C1 segment of cervical spinal cord (tissue), 14 donors: ENCODE data around the gene BCO1.

Source experiments
- DNase-seq, 14 donors: peaks; one replicate each; lab custom pipeline; 2025; lab: John Stamatoyannopoulos, UW

BCO1 gene

DNA sequence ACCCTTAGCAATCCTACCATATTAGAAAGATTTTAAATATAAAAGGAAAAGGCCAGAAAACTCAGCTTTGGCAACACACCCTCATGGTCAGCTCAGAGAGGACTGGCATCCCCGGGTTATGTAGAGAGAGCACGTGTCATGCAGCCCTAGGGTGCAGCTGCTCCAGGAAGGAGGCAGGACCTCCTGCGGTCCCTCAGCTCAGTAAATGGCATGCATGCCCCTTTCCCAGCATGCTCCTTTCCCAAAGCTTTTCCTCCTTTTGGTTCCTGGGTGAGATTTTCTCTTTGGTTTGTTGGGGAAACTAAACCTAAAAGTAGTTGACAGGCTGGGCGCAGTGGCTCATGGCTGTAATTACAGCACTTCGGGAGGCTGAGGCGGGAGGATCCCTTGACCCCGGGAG is 80.2 kb downstream of the BCO1 start:
- no peak for DNase-seq

DNA sequence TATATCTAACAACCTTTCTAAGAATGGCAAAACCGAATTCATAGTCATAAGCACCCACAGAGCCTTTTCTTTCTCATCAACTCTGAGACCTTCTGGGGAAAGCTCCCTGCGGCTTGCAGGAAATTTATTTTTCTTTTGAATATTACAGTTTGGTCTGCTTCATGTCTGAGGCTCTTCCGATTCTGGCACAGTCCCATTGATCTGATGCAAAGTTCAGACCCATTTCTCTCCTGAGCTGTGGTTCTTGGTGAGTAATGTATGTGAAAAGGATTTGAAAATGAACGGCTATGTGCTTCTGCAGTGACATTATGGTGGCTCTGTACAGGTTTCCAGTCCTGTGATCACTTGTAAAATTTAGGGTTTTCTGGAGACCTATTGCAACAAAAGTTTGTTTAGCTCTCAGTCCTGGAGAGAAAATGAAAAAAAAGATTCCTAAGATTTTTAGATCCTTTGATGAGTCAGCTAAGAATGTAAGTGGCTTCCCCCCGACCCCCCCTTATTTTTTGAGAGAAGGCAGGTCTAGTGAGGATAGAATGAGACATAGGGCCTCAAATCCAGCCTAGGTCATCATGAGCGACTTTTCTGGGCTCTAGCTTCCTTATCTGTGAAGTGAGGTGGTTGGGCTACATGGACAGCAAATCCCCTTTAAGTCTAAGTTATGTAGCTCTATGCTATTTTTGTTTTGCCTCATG is 80.9 kb downstream of the BCO1 start:
- no peak for DNase-seq

DNA sequence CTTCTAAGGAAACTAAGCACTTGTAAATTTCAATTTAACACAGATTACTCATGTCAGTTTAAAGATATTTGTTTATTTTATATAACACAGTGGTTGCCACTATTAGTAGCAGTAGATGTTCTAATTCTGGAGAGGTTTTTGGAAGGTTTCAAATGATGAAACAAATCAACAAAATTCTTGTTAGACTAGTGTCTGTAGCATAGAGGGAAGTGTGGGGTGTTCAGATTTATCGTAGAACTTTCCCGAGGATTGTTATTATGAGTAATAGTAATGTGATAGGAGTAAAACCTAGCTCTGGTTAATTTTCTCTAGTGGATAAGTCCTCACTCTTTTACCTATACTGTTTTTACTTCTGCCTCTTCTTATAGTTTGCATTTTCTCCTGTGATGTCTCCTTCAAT is 82.5 kb downstream of the BCO1 start:
- DNase-seq = no peak

DNA sequence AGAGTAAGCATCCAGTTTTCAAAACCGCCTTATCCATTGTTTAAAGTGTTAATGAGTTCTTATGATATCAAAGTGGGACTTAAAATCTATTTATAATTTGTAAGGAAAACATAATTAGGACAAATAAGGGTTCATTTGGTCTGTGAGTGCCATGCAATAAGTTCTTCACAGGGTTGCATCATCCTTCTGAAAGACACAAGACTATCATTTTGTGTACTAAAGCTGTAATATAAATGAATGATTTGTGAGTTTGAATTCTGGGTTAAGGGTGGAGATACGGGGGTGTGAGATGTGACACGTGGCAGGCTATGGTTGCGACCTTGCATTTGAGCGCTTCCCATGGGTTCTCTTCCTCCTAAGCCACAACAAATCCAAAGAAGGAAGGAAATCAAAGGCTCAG is 83.0 kb downstream of the BCO1 start:
- DNase-seq = no peak

DNA sequence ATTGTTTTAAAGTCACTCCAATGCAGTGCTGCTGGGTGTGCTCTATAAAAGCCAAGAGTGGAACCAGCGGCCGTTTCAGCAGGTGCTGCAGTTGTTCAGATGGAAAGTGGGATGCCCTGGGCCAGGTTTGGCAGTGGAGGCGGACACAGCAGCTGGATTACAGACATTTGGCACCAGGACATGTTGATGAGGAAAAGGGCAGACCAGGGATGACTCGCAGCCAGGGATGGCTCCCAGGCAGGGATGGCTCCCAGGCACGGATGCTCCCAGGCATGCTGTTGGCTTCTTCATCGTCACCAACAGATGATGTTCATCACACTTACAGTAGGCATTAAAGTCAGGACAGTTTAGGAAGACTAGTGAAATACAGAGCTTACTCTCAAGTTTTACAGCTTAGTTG is 86.3 kb downstream of the BCO1 start:
- DNase-seq = no peak

DNA sequence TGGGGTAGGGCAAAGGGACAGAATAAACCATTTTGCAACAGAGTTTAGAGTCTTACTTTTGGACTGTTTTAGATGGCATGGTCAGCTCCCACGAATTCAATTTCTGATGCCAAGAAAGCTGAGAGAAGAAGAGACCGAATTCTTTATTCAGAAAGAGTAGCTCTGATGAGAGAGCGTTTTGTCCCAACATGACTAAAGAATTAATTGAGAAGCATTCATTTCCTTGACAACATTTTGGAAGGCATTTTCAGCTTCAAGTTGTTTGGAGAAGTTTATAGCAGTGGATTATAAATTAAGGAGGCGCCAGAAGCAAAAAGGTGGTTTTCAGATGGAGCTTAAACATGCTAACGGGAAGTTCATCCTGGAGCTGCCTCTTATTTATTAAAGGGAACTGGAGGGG is 88.5 kb downstream of the BCO1 start:
- DNase-seq = peak in 1 of 14 donors; percentile 9

DNA sequence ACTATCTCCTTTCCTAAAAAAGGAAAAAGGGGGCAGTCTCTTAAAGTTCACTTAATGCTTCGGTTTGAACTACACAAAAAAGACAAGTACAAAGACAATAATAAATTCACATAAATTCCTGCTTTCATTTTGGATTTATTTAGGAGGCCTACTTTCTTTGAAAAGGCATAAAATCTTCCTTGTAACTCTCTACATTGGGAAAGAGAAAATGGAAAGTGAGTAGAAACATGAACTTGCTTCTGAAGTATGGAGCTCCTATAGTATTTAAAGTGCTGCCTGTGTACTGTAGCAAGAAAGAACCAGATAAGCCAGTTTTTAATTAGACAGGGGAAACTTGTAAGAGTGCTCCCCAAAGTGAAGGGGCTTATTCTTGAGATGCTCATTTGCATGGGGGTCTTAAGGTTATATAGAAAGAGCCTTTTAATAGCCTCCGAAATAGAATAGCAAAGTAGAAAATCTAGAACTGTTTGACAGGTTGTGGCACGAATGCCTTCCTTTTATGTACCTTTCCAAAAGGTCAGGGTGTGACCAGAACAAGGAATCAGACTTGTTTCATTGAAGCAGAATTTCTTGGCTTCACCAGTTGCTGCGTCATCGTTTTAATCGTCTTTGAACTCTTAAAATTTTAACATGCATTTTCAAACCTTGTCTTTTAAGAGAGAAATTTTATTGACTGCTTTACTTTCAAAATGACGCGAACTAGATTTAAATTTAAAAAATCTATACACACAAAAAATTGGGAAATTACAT is 89.1 kb downstream of the BCO1 start:
- no peak for DNase-seq

DNA sequence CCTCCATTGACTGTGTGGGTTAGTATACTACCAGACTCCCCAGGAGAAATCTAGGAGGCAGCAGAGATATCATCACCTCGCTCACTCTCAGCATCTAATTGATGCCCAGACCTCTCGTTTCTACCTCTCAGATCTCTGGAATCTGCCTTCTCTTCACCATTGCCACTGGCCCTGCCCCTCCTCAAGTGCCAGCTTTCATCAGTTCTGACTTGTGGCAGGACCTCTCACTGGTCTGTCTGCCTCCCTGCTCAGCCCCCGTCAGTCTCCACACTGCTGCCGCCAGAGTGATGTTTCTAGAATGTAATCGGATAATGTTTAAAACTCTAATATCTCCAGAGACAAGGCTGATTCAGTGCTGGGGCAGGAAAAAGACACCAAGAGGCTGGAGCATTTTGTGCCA is 91.5 kb downstream of the BCO1 start:
- no peak for DNase-seq

DNA sequence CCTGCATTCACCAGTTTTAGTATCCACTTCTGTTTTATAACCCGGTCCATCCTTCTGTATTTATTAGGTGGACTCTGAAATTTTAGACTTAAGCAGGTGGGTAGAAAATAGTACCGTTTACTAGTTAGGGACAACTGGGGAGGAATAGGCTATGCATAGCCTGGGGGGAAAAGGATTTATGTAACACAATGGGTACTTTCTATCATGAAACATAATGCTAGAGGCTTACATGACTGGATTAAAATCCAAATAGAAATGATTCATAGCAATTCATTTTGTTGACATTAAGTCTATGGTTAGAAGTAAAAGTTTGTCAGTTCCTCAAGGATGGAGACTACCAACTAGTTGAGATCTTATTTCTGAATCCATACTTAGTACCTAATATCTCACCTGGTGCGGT is 94.9 kb downstream of the BCO1 start:
- DNase-seq = no peak

DNA sequence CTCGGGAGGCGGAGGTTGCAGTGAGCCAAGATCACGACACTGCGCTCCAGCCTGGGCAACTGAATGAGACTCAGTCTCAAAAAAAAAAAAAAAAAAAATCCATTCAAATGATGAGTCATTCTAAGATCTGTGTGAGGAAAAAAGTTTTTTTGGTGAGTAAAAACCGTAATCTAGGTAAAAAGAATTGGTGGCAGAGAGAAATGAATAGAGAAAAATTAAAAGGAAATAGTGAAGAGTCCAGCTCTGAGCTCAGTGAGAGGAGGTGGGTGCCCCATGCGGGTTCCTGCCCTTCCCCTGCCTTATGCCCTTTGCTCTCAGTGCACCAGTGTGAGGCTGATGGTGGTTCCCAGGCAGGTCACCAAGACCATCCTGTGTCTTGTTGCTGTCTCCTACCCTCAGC is 97.2 kb downstream of the BCO1 start:
- DNase-seq = no peak

DNA sequence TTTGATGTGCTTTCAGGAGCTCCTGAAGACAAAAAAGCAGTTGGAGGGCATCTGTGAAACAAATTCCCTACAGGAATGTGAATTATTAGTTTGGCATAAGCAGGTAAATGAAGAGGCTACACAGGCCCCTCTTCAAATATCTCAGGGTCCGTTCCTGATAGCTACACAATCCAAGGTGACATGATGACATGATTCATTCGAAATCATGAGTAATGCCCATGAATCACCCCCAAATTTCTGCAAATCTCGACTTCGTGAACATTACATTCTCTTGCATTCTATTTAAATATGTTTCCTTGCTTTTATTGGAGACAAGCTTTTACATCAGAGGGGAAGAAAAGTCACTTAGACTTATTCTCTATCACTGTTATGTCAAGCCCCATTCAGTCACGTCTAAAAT is 98.6 kb downstream of the BCO1 start:
- no peak for DNase-seq
